HCT116 (cell line): Measurements from ENCODE around the gene COL4A3. TPM values are rescaled to one million over a fixed set of nuclear protein-coding genes. Genes with fewer than 3 reads are reported as not detected.

Experiments used
- ATAC-seq: fragments of 200-7000 bp; cut with Tn5 transposase; 2 replicates; pipeline ENCODE4 v1.9.1; 2020; ENCODE audit warnings: mild to moderate bottlenecking, moderate library complexity
- BruUV-seq: library from RNA; stranded (reverse); fragments of 400-500 nt; replicated peaks from 2 replicates; lab custom pipeline; 2021; lab: Mats Ljungman, UMichigan
- CTCF ChIA-PET: fragments of 300-600 bp; sonication (Branson Sonifier 250); formaldehyde crosslinking; loops from one replicate; lab custom pipeline; 2021; ENCODE audit warnings: antibody characterized with exemption; lab: Charles Lee
- POLR2A ChIA-PET: fragments of 300-600, 350-600 bp; sonication (Branson Sonifier 250); formaldehyde crosslinking; loops from one replicate; lab custom pipeline; 2021; ENCODE audit warnings: antibody characterized with exemption; lab: Charles Lee
- RAD21 ChIA-PET, 2 experiments: fragments of 300-600 bp; sonication (Branson Sonifier 250); formaldehyde crosslinking; loops; one replicate each; lab custom pipeline; 2023; ENCODE audit warnings: low total read pairs in 2 of 2; ENCODE audit not compliant: uncharacterized antibody in 2 of 2, unreplicated experiment in 2 of 2, low non-redundant PET in 1 of 2; lab: Charles Lee
- DNase-seq: peaks from one replicate; pipeline ENCODE4 v3.0.0-alpha.2; 2010; ENCODE audit warnings: low read depth, low spot score
- H2AFZ ChIP-seq: fragments of 200-600 bp; shearing (Covaris generic), sonication (generic); 2 replicates; pipeline ENCODE4 v1.6.1; 2017; ENCODE audit warnings: low read depth, mixed run types, mixed read lengths, antibody characterized with exemption, low read length; ENCODE audit not compliant: poor library complexity, severe bottlenecking
- H3K27ac ChIP-seq: 2 replicates; pipeline ENCODE4 v1.5.1; 2012; ENCODE audit warnings: low read depth, low read length
- H3K27me3 ChIP-seq: fragments of 200-600 bp; sonication (generic); 2 replicates; pipeline ENCODE4 v1.6.1; 2016; ENCODE audit warnings: mixed run types, low read length, mixed read lengths; ENCODE audit not compliant: insufficient read depth
- H3K36me3 ChIP-seq, 2 experiments: fragments of 200-500 bp in 1 of 2; fragments of 200-600 bp in 1 of 2; sonication (Bioruptor generic) in 1 of 2; sonication (generic) in 1 of 2; 2 replicates each; pipeline versions ENCODE4 v1.5.1 to v1.6.1; 2014 to 2016; ENCODE audit warnings: low read length in 2 of 2, inconsistent platforms in 1 of 2, mixed read lengths in 1 of 2, mixed run types in 1 of 2; ENCODE audit not compliant: insufficient read depth in 2 of 2, control insufficient read depth in 1 of 2
- H3K4me1 ChIP-seq, 2 experiments: fragments of 200-600 bp in 1 of 2; sonication (generic) in 1 of 2; 2 replicates each; pipeline versions ENCODE4 v1.5.1 to v1.6.1; 2012 to 2017; ENCODE audit warnings: low read length in 2 of 2, inconsistent platforms in 1 of 2, mild to moderate bottlenecking in 1 of 2, mixed read lengths in 1 of 2, mixed run types in 1 of 2, moderate library complexity in 1 of 2; ENCODE audit not compliant: insufficient read depth in 2 of 2, control insufficient read depth in 1 of 2
- H3K4me2 ChIP-seq: fragments of 200-600 bp; sonication (generic); 2 replicates; pipeline ENCODE4 v1.6.1; 2017; ENCODE audit warnings: mixed run types, low read length, mixed read lengths
- H3K4me3 ChIP-seq, 2 experiments: fragments of 200-600 bp in 1 of 2; sonication (generic) in 1 of 2; replicated peaks in 1 of 2; 2 replicates each; pipeline ENCODE4 v1.5.1; 2011 to 2016; ENCODE audit warnings: low read length in 2 of 2, control low read depth in 1 of 2, low read depth in 1 of 2, mild to moderate bottlenecking in 1 of 2, mixed read lengths in 1 of 2, mixed run types in 1 of 2
- H3K79me2 ChIP-seq: fragments of 200-600 bp; sonication (generic); 2 replicates; pipeline ENCODE4 v1.6.1; 2017; ENCODE audit warnings: mild to moderate bottlenecking, mixed run types, low read length, moderate library complexity, mixed read lengths; ENCODE audit not compliant: insufficient read depth
- H3K9ac ChIP-seq: fragments of 200-600 bp; sonication (generic); 2 replicates; pipeline ENCODE4 v1.6.1; 2016; ENCODE audit warnings: low read length, mixed read lengths
- H3K9me2 ChIP-seq: fragments of 200-600 bp; sonication (generic), shearing (Covaris generic); 2 replicates; pipeline ENCODE4 v1.6.1; 2017; ENCODE audit warnings: mixed run types, mild to moderate bottlenecking, moderate library complexity; ENCODE audit not compliant: insufficient read depth
- H3K9me3 ChIP-seq, 2 experiments: fragments of 200-500 bp in 1 of 2; fragments of 200-600 bp in 1 of 2; sonication (Bioruptor generic) in 1 of 2; sonication (generic) in 1 of 2; 2 replicates each; pipeline ENCODE4 v1.6.1; 2014 to 2017; ENCODE audit warnings: low read length in 2 of 2, mixed read lengths in 2 of 2, inconsistent platforms in 1 of 2, low read depth in 1 of 2, mild to moderate bottlenecking in 1 of 2, mixed run types in 1 of 2, moderate library complexity in 1 of 2; ENCODE audit not compliant: control insufficient read depth in 1 of 2, insufficient read depth in 1 of 2
- H4K20me1 ChIP-seq: fragments of 200-600 bp; sonication (generic), shearing (Covaris generic); 2 replicates; pipeline ENCODE4 v1.6.1; 2017; ENCODE audit warnings: mixed run types, mild to moderate bottlenecking, moderate library complexity; ENCODE audit not compliant: insufficient read depth
- CEBPB ChIP-seq: IDR thresholded peaks from 2 replicates; pipeline ENCODE4 v1.6.1; 2012; ENCODE audit warnings: low read depth
- ELF1 ChIP-seq: IDR thresholded peaks from 2 replicates; pipeline ENCODE4 v1.6.1; 2012; ENCODE audit warnings: low read depth, borderline replicate concordance
- EZH2phosphoT487 ChIP-seq: fragments of 200-600 bp; IDR thresholded peaks from 2 replicates; pipeline ENCODE4 v1.6.1; 2018; ENCODE audit warnings: antibody characterized with exemption, borderline replicate concordance
- FOSL1 ChIP-seq: IDR thresholded peaks from 2 replicates; pipeline ENCODE4 v1.6.1; 2012; ENCODE audit warnings: low read depth
- SIN3A ChIP-seq: IDR thresholded peaks from 2 replicates; pipeline ENCODE4 v1.6.1; 2012; ENCODE audit warnings: low read depth
- SP1 ChIP-seq: IDR thresholded peaks from 2 replicates; pipeline ENCODE4 v1.6.1; 2012; ENCODE audit warnings: low read depth
- SRF ChIP-seq: IDR thresholded peaks from 2 replicates; pipeline ENCODE4 v1.6.1; 2012; ENCODE audit warnings: low read depth
- ZNF274 ChIP-seq: fragments of 200-500 bp; sonication (Bioruptor generic); IDR thresholded peaks from 2 replicates; pipeline ENCODE4 v1.6.1; 2014; ENCODE audit warnings: mild to moderate bottlenecking, low read depth, low read length, inconsistent platforms
- intact Hi-C: fragments of 100-400 bp; cut with micrococcal nuclease; formaldehyde crosslinking; loops from 2 replicates; pipeline ENCODE4 v1.10.0; 2022
- total RNA-seq: library from RNA; stranded (reverse); gene quantifications from one replicate; pipeline ENCODE4 v1.2.1, GENCODE V29; 2021; ENCODE audit not compliant: unreplicated experiment
- TF ChIP-seq, protein P1 (sequence below): IDR thresholded peaks from 2 replicates; pipeline ENCODE4 v1.6.1; 2012
- TF ChIP-seq, protein P2 (sequence below): IDR thresholded peaks from 2 replicates; pipeline ENCODE4 v1.6.1; 2012; ENCODE audit warnings: low read depth

Gene COL4A3
- total RNA-seq, 1 experiment from 2014 or later, result 4.9 TPM

DNA sequence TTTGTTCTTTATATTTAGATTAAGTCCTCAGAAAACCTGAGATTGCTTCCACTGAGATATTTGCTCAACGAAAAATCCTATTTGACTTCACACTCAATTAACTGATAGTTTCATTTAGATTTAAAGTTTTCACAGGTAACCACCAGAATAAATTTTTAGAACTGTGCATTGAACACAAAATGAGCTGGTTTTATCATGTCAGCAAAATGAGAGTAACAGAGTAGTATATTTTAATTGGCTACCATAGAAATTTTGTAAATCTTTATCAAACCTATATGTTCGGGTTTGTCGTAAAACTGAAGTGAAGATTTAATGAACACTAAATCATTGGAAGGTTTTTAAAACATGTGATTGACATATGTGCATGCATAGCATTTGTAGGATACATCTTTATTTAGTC lies 127.9 kb downstream of the COL4A3 start:
- H2AFZ ChIP-seq, result no peak overlapping the region
- DNase-seq (no peak), ATAC-seq (no peak)
- TF ChIP-seq CEBPB (no peak), ELF1 (no peak), SRF (no peak), EZH2phosphoT487 (no peak), SP1 (no peak), FOSL1 (no peak), ZNF274 (no peak), SIN3A (no peak)
- TF ChIP-seq, protein P1, sequence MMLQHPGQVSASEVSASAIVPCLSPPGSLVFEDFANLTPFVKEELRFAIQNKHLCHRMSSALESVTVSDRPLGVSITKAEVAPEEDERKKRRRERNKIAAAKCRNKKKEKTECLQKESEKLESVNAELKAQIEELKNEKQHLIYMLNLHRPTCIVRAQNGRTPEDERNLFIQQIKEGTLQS, result no peak
- TF ChIP-seq, protein P2, sequence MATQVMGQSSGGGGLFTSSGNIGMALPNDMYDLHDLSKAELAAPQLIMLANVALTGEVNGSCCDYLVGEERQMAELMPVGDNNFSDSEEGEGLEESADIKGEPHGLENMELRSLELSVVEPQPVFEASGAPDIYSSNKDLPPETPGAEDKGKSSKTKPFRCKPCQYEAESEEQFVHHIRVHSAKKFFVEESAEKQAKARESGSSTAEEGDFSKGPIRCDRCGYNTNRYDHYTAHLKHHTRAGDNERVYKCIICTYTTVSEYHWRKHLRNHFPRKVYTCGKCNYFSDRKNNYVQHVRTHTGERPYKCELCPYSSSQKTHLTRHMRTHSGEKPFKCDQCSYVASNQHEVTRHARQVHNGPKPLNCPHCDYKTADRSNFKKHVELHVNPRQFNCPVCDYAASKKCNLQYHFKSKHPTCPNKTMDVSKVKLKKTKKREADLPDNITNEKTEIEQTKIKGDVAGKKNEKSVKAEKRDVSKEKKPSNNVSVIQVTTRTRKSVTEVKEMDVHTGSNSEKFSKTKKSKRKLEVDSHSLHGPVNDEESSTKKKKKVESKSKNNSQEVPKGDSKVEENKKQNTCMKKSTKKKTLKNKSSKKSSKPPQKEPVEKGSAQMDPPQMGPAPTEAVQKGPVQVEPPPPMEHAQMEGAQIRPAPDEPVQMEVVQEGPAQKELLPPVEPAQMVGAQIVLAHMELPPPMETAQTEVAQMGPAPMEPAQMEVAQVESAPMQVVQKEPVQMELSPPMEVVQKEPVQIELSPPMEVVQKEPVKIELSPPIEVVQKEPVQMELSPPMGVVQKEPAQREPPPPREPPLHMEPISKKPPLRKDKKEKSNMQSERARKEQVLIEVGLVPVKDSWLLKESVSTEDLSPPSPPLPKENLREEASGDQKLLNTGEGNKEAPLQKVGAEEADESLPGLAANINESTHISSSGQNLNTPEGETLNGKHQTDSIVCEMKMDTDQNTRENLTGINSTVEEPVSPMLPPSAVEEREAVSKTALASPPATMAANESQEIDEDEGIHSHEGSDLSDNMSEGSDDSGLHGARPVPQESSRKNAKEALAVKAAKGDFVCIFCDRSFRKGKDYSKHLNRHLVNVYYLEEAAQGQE, result no peak
- H3K4me3 ChIP-seq, result no peak overlapping the region
- H3K9me3 ChIP-seq, result no peaks in the 10 kb centered on the region
- no TSS peak for BruUV-seq
- ChIA-PET POLR2A (no interaction called here), RAD21 (no interaction called here), CTCF (no interaction called here)
- H3K27ac ChIP-seq, result no peak overlapping the region
- no peaks in the 10 kb centered on the region for H3K4me1 ChIP-seq
- H3K27me3 ChIP-seq, result no peaks in the 10 kb centered on the region
- H3K36me3 ChIP-seq, result no peaks in the 10 kb centered on the region
- H3K9me2 ChIP-seq, result no peaks in the 10 kb centered on the region
- intact Hi-C loops, result no loop called here
- H3K4me2 ChIP-seq, result no peak overlapping the region
- no peaks in the 10 kb centered on the region for H4K20me1 ChIP-seq
- H3K79me2 ChIP-seq, result no peaks in the 10 kb centered on the region
- no peak overlapping the region for H3K9ac ChIP-seq
